ENCODE measurements around the gene NHLH1.
A peak's percentile ranks its signal among the peaks of the same experiment; 100 is the strongest.
"Not testable (repeated sequence)": the region's sequence is repeated elsewhere in the genome, so short reads cannot be mapped to it uniquely, and the experiment has no call there.

The NHLH1 gene

DNA sequence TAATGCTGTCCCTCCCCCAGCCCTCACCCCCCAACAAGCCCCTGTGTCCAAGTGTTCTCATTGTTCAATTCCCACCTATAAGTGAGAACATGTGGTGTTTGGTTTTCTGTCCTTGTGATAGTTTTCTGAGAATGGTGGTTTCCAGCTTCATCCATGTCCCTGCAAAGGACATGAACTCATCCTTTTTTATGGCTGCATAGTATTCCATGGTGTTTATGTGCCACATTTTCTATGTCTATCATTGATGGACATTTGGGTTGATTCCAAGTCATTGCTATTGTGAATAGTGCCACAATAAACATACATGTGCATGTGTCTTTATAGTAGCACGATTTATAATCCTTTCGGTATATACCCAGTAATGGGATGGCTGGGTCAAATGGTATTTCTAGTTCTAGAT, 17.9 kb downstream of the NHLH1 start:
- not testable (repeated sequence) for DNase-seq

DNA sequence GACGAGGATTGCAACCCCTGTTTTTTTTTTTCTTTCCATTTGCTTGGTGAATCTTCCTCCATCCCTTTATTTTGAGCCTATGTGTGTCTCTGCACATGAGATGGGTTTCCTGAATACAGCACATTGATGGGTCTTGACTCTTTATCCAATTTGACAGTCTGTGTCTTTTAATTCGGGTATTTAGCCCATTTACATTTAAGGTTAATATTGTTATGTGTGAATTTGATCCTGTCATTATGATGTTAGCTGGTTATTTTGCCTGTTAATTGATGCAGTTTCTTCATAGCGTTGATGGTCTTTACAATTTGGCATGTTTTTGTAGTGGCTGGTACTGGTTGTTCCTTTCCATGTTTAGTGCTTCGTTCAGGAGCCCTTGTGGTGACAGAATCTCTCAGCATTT, 21.5 kb downstream of the NHLH1 start:
- not testable (repeated sequence) for DNase-seq

DNA sequence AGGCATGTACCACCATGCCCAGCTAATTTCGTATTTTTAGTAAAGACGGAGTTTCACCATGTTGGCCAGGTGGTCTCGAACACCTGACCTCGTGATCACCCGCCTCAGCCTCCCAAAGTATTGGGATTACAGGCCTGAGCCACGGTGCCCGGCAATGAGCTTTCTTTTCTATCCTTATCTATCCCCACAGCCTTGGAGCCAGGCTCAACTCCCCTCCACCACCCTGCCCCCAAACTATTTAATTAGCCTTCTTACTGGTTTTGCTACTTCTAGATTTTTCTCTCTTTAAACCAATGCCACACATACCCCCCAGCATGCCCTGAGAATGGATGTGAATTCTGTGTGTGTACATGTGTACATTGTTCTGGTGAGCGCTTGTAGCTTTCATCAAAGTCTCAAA, 27.8 kb downstream of the NHLH1 start:
- DNase-seq = no peak

DNA sequence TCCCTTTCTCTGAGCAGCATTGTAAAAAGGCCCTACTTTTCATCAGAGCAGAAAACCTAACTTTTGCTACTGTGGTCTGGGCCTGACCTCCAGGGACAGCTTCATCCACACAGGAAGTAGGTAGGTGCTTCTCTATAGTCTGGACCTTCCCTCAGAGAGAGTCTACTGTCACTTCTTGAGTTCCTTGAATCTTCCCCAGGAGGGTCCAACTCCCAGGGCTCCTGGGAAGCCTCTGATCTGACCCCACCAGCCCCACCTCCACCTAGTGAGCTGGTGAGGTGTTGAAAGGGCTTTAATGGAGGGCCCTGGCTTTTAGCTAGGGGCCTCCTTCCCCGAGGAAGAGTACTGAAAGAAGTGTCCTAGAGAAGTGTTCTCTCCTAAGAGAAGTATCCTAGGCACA, 30.8 kb downstream of the NHLH1 start:
- DNase-seq = no peak

- no peak for DNase-seq
Observed at GRCh38 chr1:160398823-160399222, 32.0 kb downstream of the NHLH1 start.

DNA sequence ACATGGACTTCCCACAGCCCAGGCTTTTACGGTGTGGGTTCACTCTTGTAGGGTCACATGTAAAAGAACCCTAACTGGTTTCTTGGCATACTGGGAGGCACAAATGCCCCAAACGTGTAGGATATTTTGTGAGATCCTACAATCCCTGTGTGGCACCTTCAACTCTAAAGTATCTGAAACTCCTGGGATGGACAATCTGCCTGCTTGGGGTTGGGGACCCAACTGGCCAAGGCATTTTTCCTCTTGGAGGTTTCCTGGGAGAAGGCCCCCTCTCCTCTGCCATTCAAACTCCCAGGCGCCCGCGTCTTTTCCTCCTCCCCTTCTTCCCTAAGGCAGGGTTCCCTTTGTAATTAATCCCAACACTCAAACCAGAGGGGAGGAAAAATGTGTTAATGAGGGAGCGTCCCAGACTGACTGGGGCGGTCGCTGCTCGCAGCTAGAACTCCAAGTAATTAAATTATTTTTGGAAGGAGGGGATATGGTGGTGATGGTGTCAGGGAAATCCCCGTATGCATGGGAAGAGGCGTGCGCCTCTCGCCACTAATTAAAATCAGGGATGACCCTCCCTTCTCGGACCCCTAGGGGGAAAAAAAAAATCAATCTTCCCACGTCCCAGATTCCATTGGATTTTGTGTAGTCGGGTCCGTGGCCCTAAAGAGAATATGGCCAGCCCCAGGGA, 32.8 kb downstream of the NHLH1 start:
- DNase-seq = no peak

- peak; percentile 20 for DNase-seq
Observed at GRCh38 chr1:160400223-160400645, 33.4 kb downstream of the NHLH1 start, which contains the start of gene VANGL2. TSS of gene VANGL2 (plus strand) at chr1:160400564. CDS start at chr1:160415838, 15,274 bp downstream.

DNA sequence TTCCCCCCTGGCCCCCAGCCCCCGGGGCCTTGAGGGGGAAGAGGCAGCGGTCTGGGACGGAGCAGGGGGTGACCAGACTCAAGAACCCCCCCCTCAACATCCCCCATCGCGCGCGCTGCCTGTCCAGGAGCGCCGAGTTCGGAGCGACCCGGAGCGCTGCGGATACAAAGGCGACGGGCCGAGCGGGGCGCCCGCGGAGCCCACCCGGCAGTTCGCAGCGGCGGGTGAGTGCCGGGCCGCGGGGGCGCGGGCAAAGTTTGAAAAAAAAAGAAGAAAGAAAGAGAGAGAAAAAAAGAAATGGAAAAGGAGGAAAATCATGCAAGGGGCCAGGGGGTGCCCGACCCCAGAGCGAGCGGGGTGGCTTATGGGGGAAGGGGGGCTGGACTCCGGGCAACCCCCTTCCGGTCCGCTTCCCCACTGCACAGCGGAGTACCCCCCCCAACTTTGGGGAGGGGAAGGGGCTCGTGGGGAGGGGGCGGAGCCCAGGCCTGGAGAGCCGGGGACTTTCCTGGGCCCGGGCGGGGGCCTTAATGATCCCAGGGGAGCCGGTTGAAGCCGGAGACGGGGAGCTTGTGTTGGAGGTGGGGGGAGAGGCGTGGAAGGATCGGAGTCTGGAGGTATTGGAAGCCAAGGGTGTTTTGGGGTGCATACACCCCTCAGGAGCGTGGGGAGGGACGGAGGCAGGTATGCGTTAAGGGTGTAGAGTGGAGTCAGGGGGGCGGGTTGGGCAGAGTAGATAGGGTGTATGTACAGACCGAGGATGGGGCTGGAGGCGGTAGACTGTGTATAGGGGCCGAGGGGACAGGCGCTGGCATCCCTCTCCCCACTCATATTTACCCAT, 34.0 kb downstream of the NHLH1 start:
- DNase-seq = no peak

GRCh38 chr1:160401487-160401805, 34.6 kb downstream of the NHLH1 start:
- no peak for DNase-seq

GRCh38 chr1:160402001-160402795, 35.3 kb downstream of the NHLH1 start:
- DNase-seq = no peak

DNA sequence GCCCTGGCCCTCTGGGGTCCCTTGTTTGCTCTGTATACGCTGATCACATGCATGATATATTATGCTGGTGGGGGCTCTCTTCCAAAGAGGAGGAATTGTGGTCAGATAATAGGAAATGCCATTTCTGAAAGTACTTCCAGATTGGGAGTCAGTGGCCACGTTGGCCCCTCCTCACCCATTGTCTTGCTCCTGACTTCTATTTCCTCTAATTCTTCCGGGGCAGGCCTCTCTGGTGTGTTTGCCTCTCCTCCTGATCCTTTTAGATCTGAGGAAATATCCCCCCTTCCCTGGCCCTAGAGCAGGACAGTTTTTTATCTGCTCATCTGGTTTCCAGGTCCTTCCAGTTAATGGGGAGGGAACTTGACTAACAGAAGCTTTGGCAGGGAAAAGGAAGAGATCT, 36.4 kb downstream of the NHLH1 start:
- no peak for DNase-seq

GRCh38 chr1:160404094-160404493, 37.2 kb downstream of the NHLH1 start:
- DNase-seq = no peak

DNA sequence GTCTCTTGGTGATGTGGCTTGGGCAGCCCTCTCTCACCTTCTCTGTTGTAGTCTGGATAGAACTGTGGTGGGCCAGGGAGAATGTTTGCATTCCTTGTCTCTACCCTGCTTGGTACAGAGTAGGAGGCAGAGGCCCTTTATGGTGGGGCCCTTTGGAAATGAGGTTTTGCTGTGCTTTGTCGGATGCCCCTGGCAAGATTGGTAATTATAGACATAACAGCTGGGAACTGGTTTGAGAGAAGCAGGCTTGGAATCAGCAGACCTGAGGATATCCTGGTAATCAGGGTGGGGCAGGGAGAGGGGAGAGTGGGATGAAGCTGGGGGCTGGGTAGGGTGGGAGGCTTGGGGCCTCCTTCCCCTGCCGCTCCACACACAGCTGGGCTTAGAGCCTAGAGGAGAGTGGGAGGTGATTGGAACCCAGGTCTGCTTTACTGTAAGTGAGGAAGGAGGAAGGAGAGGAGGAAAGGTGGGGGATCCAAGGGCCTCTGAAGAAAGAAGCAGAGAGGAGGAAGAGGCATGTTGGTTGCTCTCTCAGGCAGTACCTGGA, 38.5 kb downstream of the NHLH1 start:
- DNase-seq = no peak

- no peak for DNase-seq
Observed at GRCh38 chr1:160406131-160406968, 39.5 kb downstream of the NHLH1 start.

DNA sequence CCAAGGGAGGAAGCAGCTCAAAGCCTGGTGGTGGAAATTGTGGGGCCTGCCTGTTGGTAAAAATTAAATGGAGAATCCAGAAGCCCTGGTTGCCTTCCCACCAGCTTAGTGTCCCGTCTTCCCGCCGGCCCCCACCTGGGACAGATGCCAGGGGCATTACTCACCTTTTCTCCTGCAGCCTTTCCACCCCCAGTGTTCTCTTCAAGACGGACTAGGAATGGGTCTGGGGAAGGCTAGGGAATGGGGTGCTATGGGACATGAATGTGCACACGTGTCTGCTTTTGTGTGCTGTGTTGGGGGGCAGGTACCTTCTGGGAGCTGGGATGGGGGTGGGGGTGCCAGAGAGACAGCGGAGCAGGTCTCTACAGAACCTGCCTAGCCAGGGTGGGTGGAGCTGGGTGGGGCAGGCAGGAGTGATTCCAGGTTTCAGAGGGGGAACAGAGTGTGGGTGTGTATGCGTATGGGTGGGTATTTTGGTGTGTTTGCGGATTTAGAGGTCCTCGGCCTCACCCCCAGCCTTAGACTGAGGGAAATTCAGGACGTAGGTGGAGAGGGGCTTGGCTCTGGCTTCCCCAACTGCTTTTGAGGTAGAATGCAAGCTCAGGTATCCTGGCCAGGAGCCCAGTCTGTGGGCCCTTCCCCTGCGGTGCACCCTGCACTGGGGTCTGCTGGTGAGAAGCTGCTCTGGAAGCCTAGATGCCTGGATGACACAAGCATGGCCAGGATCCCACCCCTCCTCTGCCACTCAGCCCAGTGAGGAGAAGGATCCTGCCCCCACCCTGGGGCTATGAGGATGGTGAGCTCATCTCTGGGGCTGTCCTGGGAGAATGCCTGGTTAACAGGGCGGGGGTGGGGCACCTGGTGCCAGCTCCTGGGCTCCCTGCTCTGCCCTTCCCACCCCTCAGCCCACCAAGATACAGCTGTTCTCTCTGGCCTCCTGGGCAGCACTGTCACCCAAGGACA, 41.2 kb downstream of the NHLH1 start:
- DNase-seq = no peak

DNA sequence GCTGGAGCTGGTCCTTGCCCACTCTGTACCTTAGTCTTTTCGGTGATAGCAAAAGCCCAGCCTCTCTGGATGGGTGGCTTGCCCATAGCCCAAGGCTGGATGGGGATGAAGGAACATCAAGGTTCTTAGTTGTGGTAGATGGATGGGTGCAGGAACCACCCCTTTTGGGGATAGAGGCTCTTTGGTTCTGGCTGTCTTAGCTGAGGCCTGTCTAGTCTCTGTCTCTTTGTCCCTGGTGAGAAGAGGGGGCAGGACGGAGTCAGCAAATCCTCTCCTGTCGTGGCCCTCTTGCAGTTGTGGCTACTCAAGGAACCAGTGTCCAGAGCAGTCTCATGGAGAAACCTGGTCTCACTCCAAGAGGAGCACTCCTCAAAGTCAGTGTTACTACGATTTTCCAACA, 42.0 kb downstream of the NHLH1 start:
- DNase-seq = no peak

DNA sequence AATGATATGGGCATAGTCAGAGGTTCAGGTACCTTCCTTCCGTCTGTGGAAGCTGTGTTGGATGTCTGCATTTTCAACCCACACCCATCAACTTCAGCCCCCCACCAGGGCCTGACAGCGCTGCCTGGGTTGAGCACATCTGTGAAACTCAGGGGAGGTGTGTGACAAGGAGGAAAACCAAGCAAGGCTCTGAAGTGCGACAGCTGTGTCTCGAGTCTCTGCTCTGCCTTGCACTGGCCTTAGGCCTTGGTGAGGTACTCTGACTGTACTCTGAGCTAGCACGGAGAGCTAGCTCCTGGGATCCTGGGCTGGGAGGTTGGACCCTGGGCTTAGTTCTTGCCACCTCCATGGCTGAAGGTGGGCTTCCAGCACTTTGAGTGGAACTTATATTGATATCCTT, 42.6 kb downstream of the NHLH1 start:
- DNase-seq = no peak

GRCh38 chr1:160410406-160411005, 43.6 kb downstream of the NHLH1 start:
- DNase-seq = peak; percentile 20

- no peak for DNase-seq
Observed at GRCh38 chr1:160411271-160412027, 44.6 kb downstream of the NHLH1 start.

DNA sequence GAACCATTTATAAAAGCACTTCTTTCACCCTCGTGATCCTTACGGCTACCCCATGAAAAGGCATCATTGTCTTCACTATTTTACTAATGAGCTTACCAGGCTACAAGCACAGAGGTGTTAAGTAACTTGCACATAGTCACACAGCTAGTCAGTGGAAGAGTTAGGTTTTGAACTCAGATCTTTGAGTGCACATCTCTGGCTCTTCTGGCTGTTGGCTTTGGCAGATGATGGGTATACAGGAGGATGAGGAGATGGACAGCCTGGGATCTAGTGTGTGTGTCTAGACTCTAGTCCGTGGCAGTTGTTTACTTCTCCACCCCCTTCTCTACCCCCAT, 45.1 kb downstream of the NHLH1 start:
- DNase-seq = no peak
